Liver (tissue), 3 donors: ENCODE measurements around the gene APOL4.

Experiments used
- CTCF ChIP-seq: fragments of 150-350 bp; IDR thresholded peaks from 2 replicates; pipeline ENCODE4 v1.5.1; 2017; ENCODE audit warnings: improper control_type of control experiment, low read depth, low read length; ENCODE audit not compliant: missing input control
- GABPA ChIP-seq, 2 donors: IDR thresholded peaks in 1 of 2; conservative IDR thresholded peaks in 1 of 2; 2 replicates each; pipeline ENCODE4 v1.6.1; 2016; ENCODE audit warnings: antibody characterized with exemption in 2 of 2, mild to moderate bottlenecking in 1 of 2, moderate library complexity in 1 of 2
- HNF4A ChIP-seq, 2 donors: conservative IDR thresholded peaks; 2 replicates each; pipeline ENCODE4 v1.6.1; 2016; ENCODE audit warnings: antibody characterized with exemption in 2 of 2, mild to moderate bottlenecking in 2 of 2
- JUND ChIP-seq, 2 donors: IDR thresholded peaks; 2 replicates each; pipeline ENCODE4 v1.6.1; 2016; ENCODE audit warnings: antibody characterized with exemption in 2 of 2
- MAX ChIP-seq: IDR thresholded peaks from 2 replicates; pipeline ENCODE4 v1.6.1; 2016; ENCODE audit warnings: antibody characterized with exemption
- RAD21 ChIP-seq, 2 donors: IDR thresholded peaks; 2 replicates each; pipeline ENCODE4 v1.6.1; 2016; ENCODE audit warnings: antibody characterized with exemption in 2 of 2, mild to moderate bottlenecking in 2 of 2
- SP1 ChIP-seq: IDR thresholded peaks from 2 replicates; pipeline ENCODE4 v1.6.1; 2018; ENCODE audit warnings: antibody characterized with exemption, mild to moderate bottlenecking
- TAF1 ChIP-seq: conservative IDR thresholded peaks from 2 replicates; pipeline ENCODE4 v1.6.1; 2016; ENCODE audit warnings: antibody characterized with exemption, mild to moderate bottlenecking
- donor health status: healthy.
- donor health status: healthy.

GRCh38 chr22:36182056-36182455 is 19.6 kb downstream of the APOL4 start:
- TF ChIP-seq CTCF (no peak), TAF1 (no peak), SP1 (no peak), RAD21 (IDR thresholded peaks at IDR 0.05) (no peak), JUND (IDR thresholded peaks at IDR 0.05) (no peak), GABPA (IDR thresholded peaks at IDR 0.05 in 1 of 2, conservative IDR thresholded peaks at IDR 0.05 in 1 of 2) (no peak), MAX (no peak), HNF4A (conservative IDR thresholded peaks at IDR 0.05) (no peak)
